Ascending aorta (tissue), 2 donors: ENCODE data around the gene IRX6. TPM values are rescaled to one million over a fixed set of nuclear protein-coding genes. Genes with fewer than 3 reads are reported as not detected.

ENCODE experiments used
- DNase-seq, 2 donors: peaks; one replicate each; pipeline ENCODE4 v3.0.0-alpha.2; 2019; ENCODE audit warnings: low spot score in 2 of 2
- H3K27ac ChIP-seq, 2 donors: fragments of 200-600 bp; sonication (generic); one replicate each; pipeline ENCODE4 v1.5.1; 2016 to 2017; ENCODE audit warnings: mild to moderate bottlenecking in 1 of 2
- H3K27me3 ChIP-seq: fragments of 200-600 bp; sonication (generic); one replicate; pipeline ENCODE4 v1.5.1; 2017
- H3K36me3 ChIP-seq, 2 donors: fragments of 200-600 bp; sonication (generic); one replicate each; pipeline ENCODE4 v1.5.1; 2016
- H3K4me1 ChIP-seq, 2 donors: fragments of 200-600 bp; sonication (generic); one replicate each; pipeline ENCODE4 v1.5.1; 2016 to 2017; ENCODE audit warnings: mild to moderate bottlenecking in 1 of 2
- H3K4me3 ChIP-seq, 2 donors: fragments of 200-600 bp; sonication (generic); one replicate each; pipeline ENCODE4 v1.5.1; 2016 to 2017; ENCODE audit warnings: mild to moderate bottlenecking in 1 of 2
- H3K9me3 ChIP-seq, 2 donors: fragments of 200-600 bp; sonication (generic); one replicate each; pipeline ENCODE4 v1.5.1; 2016
- intact Hi-C: fragments of 100-400 bp; cut with DNase I; formaldehyde crosslinking; loops from one replicate; pipeline ENCODE4 v1.15.1; 2023
- total RNA-seq: library from RNA; depleted of rRNA; stranded (reverse); fragments of >200 nt; gene quantifications from one replicate; pipeline ENCODE4 v1.1.0, GENCODE V29; 2016
- TF ChIP-seq, protein P1 (sequence below), 3 experiments: fragments of 200-600 bp in 2 of 3; fragments of 450-650 bp in 1 of 3; sonication (generic) in 2 of 3; IDR thresholded peaks; one replicate each; pipeline ENCODE4 v1.5.1; 2016 to 2019; ENCODE audit warnings: antibody characterized with exemption in 3 of 3, mild to moderate bottlenecking in 1 of 3, moderate library complexity in 1 of 3

Gene IRX6
- total RNA-seq, 1 donor from 2014 or later, result 1.5 TPM

DNA sequence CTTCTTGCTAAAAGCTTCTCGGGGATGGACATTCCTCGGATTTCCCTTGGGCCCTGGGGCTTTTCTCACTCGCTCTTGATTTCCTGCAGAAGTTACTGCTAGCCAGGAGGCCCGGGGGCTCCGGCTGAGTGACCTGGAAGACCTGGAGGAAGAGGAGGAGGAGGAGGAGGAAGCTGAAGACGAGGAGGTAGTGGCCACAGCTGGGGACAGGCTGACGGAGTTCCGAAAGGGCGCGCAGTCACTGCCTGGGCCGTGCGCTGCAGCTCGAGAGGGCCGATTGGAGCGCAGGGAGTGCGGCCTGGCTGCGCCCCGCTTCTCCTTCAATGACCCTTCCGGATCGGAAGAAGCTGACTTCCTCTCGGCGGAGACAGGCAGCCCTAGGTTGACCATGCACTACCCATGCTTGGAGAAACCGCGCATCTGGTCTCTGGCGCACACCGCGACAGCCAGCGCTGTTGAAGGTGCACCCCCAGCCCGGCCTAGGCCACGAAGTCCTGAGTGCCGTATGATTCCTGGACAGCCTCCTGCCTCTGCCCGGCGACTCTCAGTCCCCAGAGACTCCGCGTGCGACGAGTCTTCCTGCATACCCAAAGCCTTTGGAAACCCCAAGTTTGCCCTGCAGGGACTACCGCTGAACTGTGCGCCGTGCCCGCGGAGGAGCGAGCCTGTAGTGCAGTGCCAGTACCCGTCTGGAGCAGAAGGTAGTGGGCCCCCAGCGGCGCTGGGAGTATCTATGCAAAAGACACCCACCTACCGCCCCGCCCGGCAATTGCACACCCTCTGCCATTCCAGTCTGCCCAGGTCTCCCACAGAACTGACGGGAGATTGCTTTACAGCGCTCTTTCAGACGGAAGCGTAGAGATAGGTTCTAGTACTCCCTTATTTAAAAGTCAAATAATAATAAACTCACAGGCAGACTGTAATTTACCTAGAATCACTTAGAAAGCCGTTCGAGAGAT lies 4.9 kb downstream of the IRX6 start:
- H3K36me3 ChIP-seq, result no peaks in the 10 kb centered on the region
- H3K4me3 ChIP-seq, result no peak overlapping the region
- DNase-seq, result no peak
- peaks cover 10% of the 10 kb centered on the region for H3K27me3 ChIP-seq
- TF ChIP-seq, protein P1, sequence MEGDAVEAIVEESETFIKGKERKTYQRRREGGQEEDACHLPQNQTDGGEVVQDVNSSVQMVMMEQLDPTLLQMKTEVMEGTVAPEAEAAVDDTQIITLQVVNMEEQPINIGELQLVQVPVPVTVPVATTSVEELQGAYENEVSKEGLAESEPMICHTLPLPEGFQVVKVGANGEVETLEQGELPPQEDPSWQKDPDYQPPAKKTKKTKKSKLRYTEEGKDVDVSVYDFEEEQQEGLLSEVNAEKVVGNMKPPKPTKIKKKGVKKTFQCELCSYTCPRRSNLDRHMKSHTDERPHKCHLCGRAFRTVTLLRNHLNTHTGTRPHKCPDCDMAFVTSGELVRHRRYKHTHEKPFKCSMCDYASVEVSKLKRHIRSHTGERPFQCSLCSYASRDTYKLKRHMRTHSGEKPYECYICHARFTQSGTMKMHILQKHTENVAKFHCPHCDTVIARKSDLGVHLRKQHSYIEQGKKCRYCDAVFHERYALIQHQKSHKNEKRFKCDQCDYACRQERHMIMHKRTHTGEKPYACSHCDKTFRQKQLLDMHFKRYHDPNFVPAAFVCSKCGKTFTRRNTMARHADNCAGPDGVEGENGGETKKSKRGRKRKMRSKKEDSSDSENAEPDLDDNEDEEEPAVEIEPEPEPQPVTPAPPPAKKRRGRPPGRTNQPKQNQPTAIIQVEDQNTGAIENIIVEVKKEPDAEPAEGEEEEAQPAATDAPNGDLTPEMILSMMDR (IDR thresholded peaks at IDR 0.05), result no peak
- intact Hi-C loops, result no loop called here
- H3K4me1 ChIP-seq, result peaks cover 3 to 6% of the 10 kb centered on the region in 2 donors
- H3K27ac ChIP-seq, result no peak overlapping the region
- H3K9me3 ChIP-seq, result no peaks in the 10 kb centered on the region

DNA sequence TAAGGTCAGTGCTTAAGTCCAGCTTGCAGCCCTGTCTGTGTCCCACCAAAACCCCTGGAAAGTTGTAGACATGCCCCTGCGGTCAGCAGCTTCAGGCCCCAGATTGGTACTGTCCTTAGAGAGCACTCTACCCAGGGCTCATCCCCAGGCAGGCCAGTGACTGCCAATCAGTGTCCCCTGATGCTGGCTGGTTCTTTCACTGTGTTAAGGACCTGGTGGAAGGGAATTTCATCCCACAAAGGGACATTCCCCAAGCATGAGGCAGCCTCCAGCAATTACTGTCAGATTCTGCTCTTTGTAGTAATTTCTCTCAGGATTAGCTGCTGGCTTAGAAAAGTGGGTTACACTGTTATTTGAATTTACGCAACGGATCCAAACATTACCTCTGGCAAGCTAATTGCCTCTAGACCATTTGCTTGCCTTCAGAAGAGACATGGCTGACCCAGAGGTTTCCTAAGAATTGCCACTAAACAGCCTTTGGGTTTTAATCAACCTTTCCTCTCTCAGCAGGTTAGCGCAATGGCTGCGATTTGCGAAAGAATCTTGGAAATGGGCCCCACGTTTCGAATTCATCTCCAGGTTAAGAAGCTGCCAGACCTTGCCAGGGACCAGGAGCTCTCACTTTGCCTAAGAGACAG lies 5.9 kb downstream of the IRX6 start:
- TF ChIP-seq, protein P1 (IDR thresholded peaks at IDR 0.05), result no peak
- Histone ChIP-seq H3K27me3 (peaks cover under 1% of the 10 kb centered on the region), H3K9me3 (no peaks in the 10 kb centered on the region)

DNA sequence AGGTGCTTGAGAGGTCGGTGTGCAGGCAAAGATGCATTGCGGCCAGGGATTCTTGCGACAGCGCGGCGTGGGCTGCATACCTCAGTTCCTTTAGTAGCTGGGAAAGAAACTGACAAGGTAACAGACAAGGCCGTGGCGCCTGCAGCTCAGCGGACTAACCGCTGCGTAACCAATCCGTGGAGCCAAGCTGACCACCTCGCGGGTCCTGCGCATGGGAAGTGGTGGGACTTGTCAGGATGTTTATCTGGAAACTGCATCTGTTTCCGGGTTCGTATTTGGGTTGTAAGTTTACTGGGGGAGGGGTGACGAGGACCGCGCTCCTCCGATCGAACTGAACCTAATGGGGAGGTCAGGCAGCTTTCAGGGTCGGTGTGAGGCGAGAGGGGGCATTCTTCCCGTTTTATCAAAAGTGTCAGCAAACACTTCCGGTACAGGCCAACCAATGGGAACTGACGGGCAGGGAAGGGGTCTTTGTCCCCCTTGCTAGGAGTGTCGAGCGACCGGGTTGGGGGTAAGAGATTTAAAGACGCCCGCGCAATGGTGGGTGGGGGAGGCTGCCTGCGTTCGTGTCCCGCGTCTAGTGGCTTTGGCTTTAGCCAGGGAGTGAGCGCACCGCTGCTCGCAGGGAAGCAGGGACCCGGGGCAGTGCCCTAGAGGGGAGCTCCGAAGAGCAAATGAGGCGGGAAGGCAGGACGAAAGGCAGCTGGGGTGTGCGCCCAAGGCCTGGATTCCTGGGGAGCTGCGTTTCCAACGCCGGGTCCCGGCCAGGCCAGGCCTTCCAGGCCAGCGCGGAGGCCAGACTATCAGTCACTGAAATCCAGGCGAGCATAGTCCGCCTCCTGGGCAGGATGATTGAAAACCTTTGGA lies 7.0 kb downstream of the IRX6 start:
- Histone ChIP-seq H3K27ac (no peak overlapping the region), H3K9me3 (no peaks in the 10 kb centered on the region), H3K36me3 (no peaks in the 10 kb centered on the region), H3K27me3 (no peaks in the 10 kb centered on the region), H3K4me3 (peak overlapping the region; percentile 0 to 41), H3K4me1 (peaks cover 0 to 3% of the 10 kb centered on the region in 2 donors)
- TF ChIP-seq, protein P1 (IDR thresholded peaks at IDR 0.05), result no peak
- no peak for DNase-seq
- intact Hi-C loops, result no loop called here

More for the DNA sequence above, 5.9 kb downstream of the IRX6 start:
- Histone ChIP-seq H3K4me3 (no peak overlapping the region), H3K27ac (no peak overlapping the region), H3K4me1 (peaks cover 0 to 3% of the 10 kb centered on the region in 2 donors), H3K36me3 (no peaks in the 10 kb centered on the region)
- intact Hi-C loops, result no loop called here
- no peak for DNase-seq

DNA sequence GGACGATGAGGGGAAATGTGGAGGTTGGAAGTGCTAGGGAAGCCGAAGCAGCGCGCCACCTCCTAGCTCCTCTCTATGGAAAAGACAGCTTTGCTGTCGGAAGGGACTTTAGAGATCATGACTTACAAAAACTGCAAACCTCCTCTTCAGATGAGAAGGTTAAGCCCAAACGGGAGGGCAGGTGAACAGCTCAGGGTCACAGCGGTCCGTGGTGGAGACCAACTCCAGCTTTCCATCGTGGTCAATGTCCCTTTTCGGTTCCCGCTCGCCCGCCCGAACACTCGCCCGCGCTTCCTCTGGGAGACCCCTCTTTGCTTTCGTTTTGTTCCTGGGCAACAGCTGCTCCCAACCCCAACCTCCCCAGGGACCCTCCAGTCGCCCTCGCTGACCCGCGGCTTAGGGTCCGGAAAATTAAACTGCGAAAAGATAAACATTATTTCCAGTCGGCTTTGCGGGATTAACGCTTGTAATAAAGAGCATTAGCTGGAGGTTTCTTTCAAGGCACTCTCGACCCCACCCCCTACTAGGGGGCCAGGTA lies 7.7 kb downstream of the IRX6 start:
- H3K27me3 ChIP-seq, result no peaks in the 10 kb centered on the region
- TF ChIP-seq, protein P1 (IDR thresholded peaks at IDR 0.05), result no peak
- no peaks in the 10 kb centered on the region for H3K9me3 ChIP-seq
- H3K4me1 ChIP-seq, result peaks cover 0 to 3% of the 10 kb centered on the region in 2 donors
- intact Hi-C loops, result no loop called here
- no peak overlapping the region for H3K27ac ChIP-seq
- DNase-seq, result no peak
- H3K4me3 ChIP-seq, result peak overlapping the region; percentile 0 to 41
- H3K36me3 ChIP-seq, result no peaks in the 10 kb centered on the region

DNA sequence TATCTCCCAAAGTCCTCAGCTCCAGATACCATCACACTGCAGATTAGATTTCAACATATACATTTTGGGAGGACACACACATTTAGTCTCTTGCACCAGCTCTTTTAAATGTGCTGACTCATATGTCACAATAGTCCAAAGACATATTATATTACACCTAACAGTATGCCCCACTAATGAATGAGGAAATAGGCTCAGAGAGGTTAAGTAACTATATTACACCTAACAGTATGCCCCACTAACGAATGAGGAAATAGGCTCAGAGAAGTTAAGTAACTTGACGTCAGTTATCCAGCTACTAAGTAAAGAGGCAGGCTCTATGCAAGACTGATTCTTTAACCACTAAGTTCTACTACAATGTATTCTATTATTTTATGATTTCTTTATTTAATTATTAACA lies 9.7 kb downstream of the IRX6 start:
- Histone ChIP-seq H3K27ac (no peak overlapping the region), H3K36me3 (no peaks in the 10 kb centered on the region), H3K9me3 (no peaks in the 10 kb centered on the region), H3K27me3 (no peaks in the 10 kb centered on the region), H3K4me1 (peaks cover 0 to 3% of the 10 kb centered on the region in 2 donors), H3K4me3 (no peak overlapping the region)
- intact Hi-C loops, result no loop called here
- no peak for DNase-seq
- TF ChIP-seq, protein P1 (IDR thresholded peaks at IDR 0.05), result no peak
